NB4 (cell line): ENCODE measurements around the gene ZNF430.

ENCODE experiments used
- CTCF ChIP-seq: IDR thresholded peaks from one replicate; pipeline ENCODE4 v1.5.1; 2012; ENCODE audit warnings: low read depth, low read length
- POLR2A ChIP-seq: IDR thresholded peaks from 2 replicates; pipeline ENCODE4 v1.6.1; 2011; ENCODE audit warnings: mild to moderate bottlenecking; ENCODE audit not compliant: insufficient read length; ENCODE audit errors: extremely low read depth

- TF ChIP-seq CTCF, result no peak
- TF ChIP-seq POLR2A, result no peak
Observed at GRCh38 chr19:21092109-21092508, 71.7 kb downstream of the ZNF430 start.
